HEK293 (cell line): ENCODE data around the gene ANKRD34B.
A peak's percentile ranks its signal among the peaks of the same experiment; 100 is the strongest.

Experiments used
- CTCF ChIA-PET: fragments of 350-600 bp; formaldehyde crosslinking; extraction: SDS; loops from one replicate; lab custom pipeline; 2021; ENCODE audit warnings: antibody characterized with exemption; lab: Yijun Ruan, JAX
- POLR2A ChIA-PET: fragments of 300-600 bp; formaldehyde crosslinking; extraction: SDS; loops from one replicate; lab custom pipeline; 2020; ENCODE audit warnings: antibody characterized with exemption, inconsistent platforms; lab: Yijun Ruan, JAX
- H3K27ac ChIP-seq: fragments of 200-500 bp; sonication (Bioruptor generic); 2 replicates; pipeline ENCODE4 v1.5.1; 2014; ENCODE audit warnings: low read depth, low read length, control low read depth, inconsistent platforms; ENCODE audit errors: extremely low read depth
- H3K36me3 ChIP-seq, 2 experiments: fragments of 200-500 bp in 1 of 2; sonication (Bioruptor generic) in 1 of 2; 1 replicate in 1 of 2; 2 replicates in 1 of 2; pipeline ENCODE4 v1.5.1; 2014 to 2017; ENCODE audit warnings: inconsistent platforms in 2 of 2, low read length in 2 of 2; ENCODE audit not compliant: control insufficient read depth in 2 of 2, insufficient read depth in 1 of 2
- H3K4me1 ChIP-seq: fragments of 200-500 bp; sonication (Bioruptor generic); 2 replicates; pipeline ENCODE4 v1.5.1; 2014; ENCODE audit warnings: mild to moderate bottlenecking, low read length, inconsistent platforms; ENCODE audit not compliant: control insufficient read depth, insufficient read depth
- H3K4me3 ChIP-seq: 2 replicates; pipeline ENCODE4 v1.5.1; 2011; ENCODE audit warnings: low read depth, mild to moderate bottlenecking, control low read depth, low read length, moderate library complexity
- H3K9me3 ChIP-seq: fragments of 200-500 bp; sonication (Bioruptor generic); 2 replicates; pipeline ENCODE4 v1.5.1; 2014; ENCODE audit warnings: low read depth, low read length, inconsistent platforms; ENCODE audit not compliant: control insufficient read depth, insufficient read depth
- HOXD13 ChIP-seq: sonication (generic); formaldehyde crosslinking; IDR thresholded peaks from 2 replicates; pipeline ENCODE4 v1.8.0; 2022; ENCODE audit warnings: missing genetic modification reagents, borderline replicate concordance
- PRDM10 ChIP-seq: fragments of 450-650 bp; formaldehyde crosslinking; IDR thresholded peaks from 2 replicates; pipeline ENCODE4 v1.5.1; 2016; ENCODE audit warnings: missing biosample characterization, missing genetic modification characterization
- ZFP69B ChIP-seq: fragments of 450-650 bp; formaldehyde crosslinking; IDR thresholded peaks from 2 replicates; pipeline ENCODE4 v1.5.1; 2016; ENCODE audit warnings: missing biosample characterization, missing genetic modification characterization
- ZNF2 ChIP-seq: fragments of 450-650 bp; formaldehyde crosslinking; IDR thresholded peaks from 2 replicates; pipeline ENCODE4 v1.5.1; 2016; ENCODE audit warnings: missing biosample characterization, missing genetic modification characterization
- ZNF221 ChIP-seq: fragments of 450-650 bp; formaldehyde crosslinking; IDR thresholded peaks from 2 replicates; pipeline ENCODE4 v1.5.1; 2017; ENCODE audit warnings: missing biosample characterization, missing genetic modification characterization, borderline replicate concordance
- ZNF239 ChIP-seq: fragments of 450-650 bp; formaldehyde crosslinking; IDR thresholded peaks from 2 replicates; pipeline ENCODE4 v1.5.1; 2016; ENCODE audit warnings: missing biosample characterization, missing genetic modification characterization
- ZNF324 ChIP-seq: fragments of 450-650 bp; formaldehyde crosslinking; IDR thresholded peaks from 2 replicates; pipeline ENCODE4 v1.5.1; 2016; ENCODE audit warnings: missing biosample characterization, missing genetic modification characterization
- ZNF335 ChIP-seq: fragments of 450-650 bp; formaldehyde crosslinking; conservative IDR thresholded peaks from 2 replicates; pipeline ENCODE4 v1.5.1; 2016; ENCODE audit warnings: missing biosample characterization, missing genetic modification characterization
- ZNF350 ChIP-seq: fragments of 450-650 bp; formaldehyde crosslinking; IDR thresholded peaks from 2 replicates; pipeline ENCODE4 v1.5.0; 2017; ENCODE audit warnings: missing biosample characterization, mild to moderate bottlenecking, missing genetic modification characterization
- ZNF560 ChIP-seq: fragments of 450-650 bp; formaldehyde crosslinking; IDR thresholded peaks from 2 replicates; pipeline ENCODE4 v1.5.1; 2017; ENCODE audit warnings: missing biosample characterization, missing genetic modification characterization, borderline replicate concordance
- ZNF580 ChIP-seq: fragments of 450-650 bp; formaldehyde crosslinking; IDR thresholded peaks from 2 replicates; pipeline ENCODE4 v1.5.1; 2016; ENCODE audit warnings: missing biosample characterization, missing genetic modification characterization
- ZNF596 ChIP-seq: fragments of 450-650 bp; IDR thresholded peaks from 2 replicates; pipeline ENCODE4 v1.5.0; 2018; ENCODE audit warnings: missing biosample characterization, mild to moderate bottlenecking, missing genetic modification characterization, moderate library complexity
- ZNF629 ChIP-seq: fragments of 450-650 bp; formaldehyde crosslinking; IDR thresholded peaks from 2 replicates; pipeline ENCODE4 v1.5.1; 2017; ENCODE audit warnings: missing biosample characterization, missing genetic modification characterization
- TF ChIP-seq, protein P1 (sequence below): fragments of 450-650 bp; formaldehyde crosslinking; IDR thresholded peaks from 2 replicates; pipeline ENCODE4 v1.5.1; 2017; ENCODE audit warnings: missing biosample characterization, missing genetic modification characterization
- TF ChIP-seq, protein P2 (sequence below): fragments of 450-650 bp; formaldehyde crosslinking; IDR thresholded peaks from 2 replicates; pipeline ENCODE4; 2016; ENCODE audit warnings: missing biosample characterization, missing genetic modification characterization

ANKRD34B gene

DNA sequence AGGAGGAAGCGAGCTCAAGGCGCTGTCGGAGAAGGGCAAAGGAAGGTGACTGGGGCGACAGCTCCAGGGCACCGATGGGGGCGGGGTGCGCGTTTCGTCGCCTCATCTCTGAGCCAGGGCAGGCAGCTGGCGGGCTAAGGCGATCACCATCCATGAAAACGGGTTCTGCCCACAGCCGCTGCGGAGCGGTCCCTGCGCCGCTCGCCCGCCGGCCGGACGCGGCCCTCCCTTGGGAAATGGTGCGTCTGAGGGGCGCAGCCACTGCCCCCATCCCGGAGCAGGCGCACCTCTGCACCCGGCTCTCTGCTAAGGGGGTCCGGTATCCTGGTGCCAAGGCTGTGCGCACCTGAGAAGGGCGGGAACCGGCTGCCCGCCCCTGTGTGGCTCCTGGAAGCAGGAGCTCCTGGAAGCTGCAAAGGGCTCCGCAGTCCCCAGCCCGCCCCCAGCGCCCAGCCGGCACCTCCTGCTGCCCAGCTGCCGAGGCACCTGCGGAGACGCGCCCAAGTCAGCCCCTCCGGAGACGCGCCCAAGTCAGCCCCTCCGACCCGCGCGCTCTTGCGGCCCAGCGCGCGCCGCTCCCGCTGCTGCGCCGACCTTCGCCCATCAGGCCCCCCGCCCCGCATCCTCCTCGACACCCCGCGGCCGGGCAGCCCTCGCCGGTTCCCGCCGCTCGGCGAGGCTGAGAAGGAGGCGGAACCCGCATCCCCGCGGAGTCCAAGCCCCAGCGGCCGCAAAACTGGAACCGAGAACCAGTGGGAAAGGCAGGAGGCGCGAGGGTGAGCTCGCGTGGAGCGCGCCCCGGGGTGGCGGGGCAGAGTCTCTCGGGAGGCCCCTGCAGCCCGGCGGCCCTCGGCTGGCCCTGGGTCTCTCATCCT lies 757 bp downstream of the ANKRD34B start (continued):
- TF ChIP-seq ZNF2 (peak; percentile 29; the same call in 1 of the 2 replicates), ZNF560 (tag by site-specific recombination) (no peak), HOXD13 (CRISPR knock-in tag) (no peak), ZNF335 (tag by site-specific recombination) (no peak; the same call in 1 of the 2 replicates)

DNA sequence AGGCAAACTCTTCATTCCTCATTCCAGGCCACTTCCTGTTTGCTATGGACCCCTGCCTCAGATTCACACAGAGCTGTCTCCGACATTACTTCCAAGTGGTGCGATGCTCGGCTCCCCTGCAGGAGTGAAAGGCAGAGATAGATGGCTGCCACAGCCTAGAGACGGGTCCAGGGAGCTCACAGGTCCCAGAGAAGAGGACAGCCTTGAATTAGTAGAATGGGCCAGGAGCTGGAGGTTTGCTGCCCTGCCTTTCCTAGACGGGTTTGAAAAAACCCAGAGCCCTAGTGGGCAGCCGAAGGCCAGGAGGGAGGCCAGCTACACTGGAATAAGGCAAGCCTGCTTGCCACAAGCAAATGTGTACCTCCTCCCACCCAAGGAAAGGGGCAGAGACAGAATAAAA lies 1.8 kb downstream of the ANKRD34B start:
- no peaks in the 10 kb centered on the region for H3K4me1 ChIP-seq
- no peak overlapping the region for H3K27ac ChIP-seq
- no peak for TF ChIP-seq ZNF580
- TF ChIP-seq ZNF596, result no peak
- peaks cover 0 to 3% of the 10 kb centered on the region in 2 experiments; a peak in 1 of 3 replicates for H3K36me3 ChIP-seq
- ChIA-PET CTCF (interaction anchor here (1.1 kb wide), 1 partner anchor 18 kb away, joined by 3 read pairs; no protein-coding TSS in a partner anchor), POLR2A (interaction anchor here (0.7 kb wide), 1 partner anchor 160 kb away, joined by 3 read pairs; the partner anchor contains the start of gene ZFYVE16)
- no peaks in the 10 kb centered on the region for H3K9me3 ChIP-seq
- H3K4me3 ChIP-seq, result no peak overlapping the region

DNA sequence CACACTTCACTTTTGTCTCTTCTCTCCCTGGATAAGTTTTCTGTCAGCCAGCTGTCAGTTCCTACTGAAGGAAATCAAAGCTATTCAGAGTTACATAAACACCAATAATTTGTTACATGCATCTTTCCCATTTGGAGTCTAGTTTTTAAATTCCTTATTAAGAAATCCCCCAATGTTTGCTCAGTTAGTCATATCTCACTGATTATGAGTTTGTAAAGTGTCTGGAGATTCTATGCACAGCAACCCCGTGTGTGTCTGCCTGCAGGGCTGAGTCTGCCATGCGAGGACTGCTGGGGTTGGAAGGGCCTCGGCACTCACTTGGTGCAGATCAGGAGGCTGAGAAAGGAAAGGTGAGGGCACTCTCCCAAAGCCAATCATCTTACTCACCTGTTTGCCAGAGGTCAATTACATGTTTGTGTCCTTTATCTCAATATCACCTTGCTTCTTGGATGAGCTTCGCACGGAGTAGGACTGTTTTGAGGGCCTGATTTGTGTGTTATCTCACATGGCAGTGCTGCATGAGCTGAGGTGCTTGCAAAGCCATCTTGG lies 3.3 kb downstream of the ANKRD34B start:
- Histone ChIP-seq H3K27ac (no peak overlapping the region), H3K36me3 (peaks cover 0 to 3% of the 10 kb centered on the region in 2 experiments; a peak in 1 of 3 replicates), H3K4me1 (no peaks in the 10 kb centered on the region), H3K4me3 (no peak overlapping the region), H3K9me3 (no peaks in the 10 kb centered on the region)
- POLR2A ChIA-PET, result no interaction called here
- TF ChIP-seq ZNF629 (no peak), PRDM10 (tag by site-specific recombination) (no peak), ZNF350 (tag by site-specific recombination) (no peak), ZNF239 (tag by site-specific recombination) (no peak), ZNF324 (no peak), ZNF221 (tag by site-specific recombination) (no peak), ZFP69B (no peak)
- TF ChIP-seq, protein P1, sequence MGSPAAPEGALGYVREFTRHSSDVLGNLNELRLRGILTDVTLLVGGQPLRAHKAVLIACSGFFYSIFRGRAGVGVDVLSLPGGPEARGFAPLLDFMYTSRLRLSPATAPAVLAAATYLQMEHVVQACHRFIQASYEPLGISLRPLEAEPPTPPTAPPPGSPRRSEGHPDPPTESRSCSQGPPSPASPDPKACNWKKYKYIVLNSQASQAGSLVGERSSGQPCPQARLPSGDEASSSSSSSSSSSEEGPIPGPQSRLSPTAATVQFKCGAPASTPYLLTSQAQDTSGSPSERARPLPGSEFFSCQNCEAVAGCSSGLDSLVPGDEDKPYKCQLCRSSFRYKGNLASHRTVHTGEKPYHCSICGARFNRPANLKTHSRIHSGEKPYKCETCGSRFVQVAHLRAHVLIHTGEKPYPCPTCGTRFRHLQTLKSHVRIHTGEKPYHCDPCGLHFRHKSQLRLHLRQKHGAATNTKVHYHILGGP (tag by site-specific recombination), result no peak
- TF ChIP-seq, protein P2, sequence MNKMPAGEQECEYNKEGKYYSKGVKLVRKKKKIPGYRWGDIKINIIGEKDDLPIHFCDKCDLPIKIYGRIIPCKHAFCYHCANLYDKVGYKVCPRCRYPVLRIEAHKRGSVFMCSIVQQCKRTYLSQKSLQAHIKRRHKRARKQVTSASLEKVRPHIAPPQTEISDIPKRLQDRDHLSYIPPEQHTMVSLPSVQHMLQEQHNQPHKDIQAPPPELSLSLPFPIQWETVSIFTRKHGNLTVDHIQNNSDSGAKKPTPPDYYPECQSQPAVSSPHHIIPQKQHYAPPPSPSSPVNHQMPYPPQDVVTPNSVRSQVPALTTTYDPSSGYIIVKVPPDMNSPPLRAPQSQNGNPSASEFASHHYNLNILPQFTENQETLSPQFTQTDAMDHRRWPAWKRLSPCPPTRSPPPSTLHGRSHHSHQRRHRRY (tag by site-specific recombination), result no peak
- CTCF ChIA-PET, result no interaction called here
